ENCODE measurements around the gene ARPC5L.

DNA sequence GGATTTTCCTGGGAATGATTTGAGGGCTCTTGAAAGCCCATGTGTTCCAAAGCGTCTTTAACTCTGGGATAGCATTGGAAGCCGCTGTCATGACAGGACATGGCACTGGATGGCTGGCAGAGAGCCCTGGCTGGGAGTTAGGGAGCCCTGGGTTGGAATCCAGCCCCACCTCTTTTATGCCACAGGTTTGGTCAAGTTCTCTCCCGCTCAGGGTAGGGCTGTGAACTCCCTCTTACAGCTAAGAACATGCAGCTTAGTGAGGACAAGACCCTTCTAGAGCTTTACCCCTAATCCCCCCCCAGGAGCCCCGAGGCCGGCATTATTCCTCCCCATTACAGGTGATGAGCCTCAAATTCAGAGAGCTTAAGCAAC, 47.8 kb upstream of the ARPC5L start:
- TF ChIP-seq SPI1 (IDR thresholded peaks at IDR 0.05; ENCODE audit: low read depth, low read length) (no peak), TAF1 (IDR thresholded peaks at IDR 0.05; ENCODE audit: low read depth, low read length) (no peak), POLR2A (IDR thresholded peaks at IDR 0.05; ENCODE audit: low read depth, low read length) (no peak), POLR2AphosphoS5 (IDR thresholded peaks at IDR 0.05; ENCODE audit: low read depth, low read length) (no peak)

All from GM12891 (cell line).